Measurements from ENCODE around the gene CARD16.
"Not testable (repeated sequence)": the region's sequence is repeated elsewhere in the genome, so short reads cannot be mapped to it uniquely, and the experiment has no call there.

CARD16 gene

DNA sequence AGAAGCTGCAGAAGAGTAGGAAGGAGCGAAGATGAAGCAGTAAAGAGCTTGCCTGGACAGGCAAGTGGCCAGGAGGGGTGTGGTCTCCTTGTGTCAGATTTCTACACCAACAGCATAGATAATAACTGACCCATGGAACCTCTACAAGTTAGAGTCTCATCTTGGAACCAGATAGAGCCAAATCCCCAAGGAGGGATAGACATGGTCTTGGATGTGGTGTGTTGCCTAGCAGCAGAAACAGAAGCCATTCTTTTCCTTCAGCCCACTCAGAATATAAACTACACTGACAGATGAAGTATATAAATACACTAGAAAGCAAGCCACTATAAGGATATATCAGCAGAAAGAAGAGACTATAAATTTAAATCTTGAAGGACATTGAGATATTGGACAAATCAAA is 4.3 kb upstream of the CARD16 start:
- peak; percentile 15 for DNase-seq (ENCODE audit: low spot score)

DNA sequence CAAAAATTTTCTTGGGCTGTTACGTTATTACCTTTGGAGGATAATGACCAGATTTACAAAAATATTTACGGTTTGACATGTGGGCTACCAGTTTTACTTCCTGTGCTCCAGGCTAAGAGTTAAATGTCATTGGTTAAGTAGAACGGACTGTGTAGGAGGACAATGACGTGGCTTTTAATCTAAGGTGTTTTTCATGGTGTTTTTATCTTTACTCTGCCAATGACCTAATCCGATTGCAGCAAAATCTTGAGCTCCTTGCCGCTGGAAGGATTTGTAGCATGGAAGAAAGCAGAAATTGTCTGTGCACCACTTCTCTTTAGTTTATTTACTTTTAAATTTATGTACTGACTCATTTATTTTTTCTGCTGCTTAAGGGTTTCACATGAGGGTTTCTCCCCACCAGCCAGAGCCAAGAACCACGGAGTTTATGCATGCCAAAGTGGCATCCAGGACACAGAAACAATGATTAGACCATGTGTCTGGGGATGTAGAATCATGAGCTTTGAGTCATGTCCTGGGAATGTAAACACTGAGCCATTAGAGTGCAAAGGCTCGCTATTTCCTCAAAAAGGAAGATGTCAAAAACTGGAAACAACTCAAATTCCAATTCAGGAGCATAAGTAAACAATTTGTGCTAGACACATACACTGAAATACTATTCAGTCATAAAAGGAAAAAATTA is 1.9 kb upstream of the CARD16 start:
- peak; percentile 84 for DNase-seq (ENCODE audit: low spot score)

DNA sequence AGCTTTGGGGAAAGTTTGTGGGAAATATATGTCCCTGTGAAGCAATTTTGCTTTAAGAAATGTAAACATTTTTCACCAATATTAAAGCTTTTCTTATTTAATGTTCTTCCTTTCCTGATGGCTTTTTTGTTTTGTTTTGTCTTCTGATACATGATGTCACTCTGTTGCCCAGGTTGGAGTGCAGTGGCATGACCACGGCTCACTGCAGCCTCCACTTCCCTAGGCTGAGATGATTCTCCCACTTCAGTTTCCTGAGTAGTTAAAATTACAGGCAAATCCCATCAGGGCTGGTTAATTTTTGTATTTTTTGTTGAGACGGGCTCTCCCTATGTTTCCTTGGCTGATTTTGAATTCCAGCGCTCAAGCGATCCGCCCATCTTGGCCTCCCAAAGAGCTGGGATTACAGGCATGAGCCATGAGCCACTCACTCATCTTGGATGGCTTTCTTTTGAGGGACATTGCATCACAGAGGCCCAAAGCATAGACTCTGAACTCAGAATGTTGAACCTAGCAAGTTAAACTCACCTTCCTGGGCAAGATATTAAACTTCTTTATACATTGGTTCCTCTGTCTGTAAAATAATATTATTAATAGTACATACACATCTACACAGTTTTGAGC is 651 bp upstream of the CARD16 start:
- no peak for DNase-seq (ENCODE audit: low spot score)

DNA sequence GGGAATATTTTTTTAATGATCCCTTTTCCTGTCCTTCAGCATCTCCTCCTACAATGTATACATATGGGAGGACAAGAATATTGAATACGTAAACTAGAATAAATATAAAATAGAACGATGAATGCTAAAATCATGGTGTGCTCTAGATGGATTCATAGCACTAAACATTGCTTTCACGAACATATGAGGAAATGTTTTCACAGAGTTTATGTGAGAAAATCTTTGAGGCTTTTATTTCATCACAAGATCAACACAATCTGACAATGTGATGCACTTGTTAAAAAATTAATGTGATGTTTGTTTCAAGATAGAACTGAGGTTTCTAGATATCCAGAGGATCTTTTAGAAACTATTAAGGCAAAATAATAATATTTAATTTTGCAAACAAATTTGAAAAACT is 3.0 kb downstream of the CARD16 start:
- DNase-seq (ENCODE audit: low spot score): no peak

DNA sequence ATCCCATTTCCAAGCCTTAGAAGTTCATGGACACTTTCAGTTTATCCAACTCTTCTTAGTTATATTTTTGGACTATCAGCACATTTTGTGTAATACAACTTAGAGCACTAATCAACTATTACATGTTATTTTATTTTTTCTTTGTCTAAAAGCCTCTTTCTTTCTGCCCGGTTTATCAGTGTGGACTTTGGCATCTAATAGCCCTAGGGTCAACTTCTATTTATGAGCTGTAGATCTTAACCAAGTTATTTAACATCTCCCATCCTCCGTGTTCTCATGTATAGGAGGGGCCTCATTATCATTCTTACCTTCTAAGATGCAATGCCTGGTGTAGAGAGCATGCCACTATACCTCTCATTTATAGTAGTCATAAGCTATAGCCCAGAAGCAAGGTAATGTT is 4.4 kb downstream of the CARD16 start:
- DNase-seq (ENCODE audit: low spot score): no peak

DNA sequence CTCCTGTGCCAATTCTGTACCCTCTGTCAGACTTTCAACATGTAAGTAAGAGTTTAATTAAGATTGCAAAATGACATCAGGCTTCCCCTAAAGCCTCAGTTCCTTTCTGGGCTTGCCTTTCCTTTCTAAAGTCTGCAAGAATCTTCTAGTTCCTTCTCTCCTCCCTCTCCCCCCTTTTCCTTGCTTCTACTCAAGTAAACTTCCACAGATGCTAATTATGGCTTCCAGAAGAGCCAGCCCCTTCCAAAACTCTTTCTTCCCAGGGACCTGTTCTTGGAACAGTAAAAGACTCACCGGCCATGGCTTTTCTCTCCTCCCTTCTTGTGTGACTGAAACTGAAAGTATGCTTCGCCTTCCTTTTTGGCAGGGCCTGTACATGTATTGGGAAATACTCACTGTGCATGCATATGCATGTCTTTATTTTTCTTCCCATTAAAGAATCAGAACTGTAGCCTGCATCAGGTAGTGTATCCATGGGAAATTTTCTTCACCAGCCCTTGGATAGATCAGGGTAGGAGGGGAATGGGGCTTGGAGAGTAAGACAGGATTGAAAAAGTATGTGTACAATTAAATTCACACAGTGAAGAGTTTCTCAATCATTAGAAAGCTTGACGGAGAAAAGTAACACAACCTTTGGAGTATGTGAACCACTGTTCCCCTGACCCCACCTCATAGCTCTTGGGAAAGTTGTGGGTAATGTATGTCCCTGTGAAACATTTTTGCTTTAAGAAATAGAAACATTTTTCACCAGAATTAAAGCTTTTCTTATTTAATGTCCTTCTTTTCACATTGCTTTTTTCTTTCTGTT is 10.1 kb downstream of the CARD16 start, which contains the start of gene CASP1:
Gene CASP1, minus strand, starts transcription at position 332 of the 808 bp plus-strand sequence. Its CDS starts 31 bp downstream, at position 301.
- DNase-seq (ENCODE audit: low spot score): no peak

DNA sequence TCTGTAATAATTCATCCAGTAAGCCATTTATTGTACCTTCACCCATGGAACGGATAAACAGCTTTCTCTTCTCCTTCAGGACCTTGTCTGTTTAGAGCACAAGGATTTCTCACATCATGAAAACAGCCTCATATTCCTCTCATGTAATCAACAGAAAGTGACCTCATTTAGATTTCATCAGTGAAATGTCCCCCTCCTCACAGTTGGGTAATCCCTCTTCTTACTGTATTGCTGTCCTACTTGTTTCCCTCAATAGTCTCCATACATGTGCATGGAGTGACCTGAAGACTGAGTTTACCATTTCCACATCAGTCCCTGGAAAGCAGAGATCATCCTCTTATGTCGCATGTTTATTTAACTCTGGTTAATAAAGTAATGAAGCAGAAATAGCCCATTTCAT is 10.7 kb downstream of the CARD16 start:
- DNase-seq (ENCODE audit: low spot score): not testable (repeated sequence)

DNA sequence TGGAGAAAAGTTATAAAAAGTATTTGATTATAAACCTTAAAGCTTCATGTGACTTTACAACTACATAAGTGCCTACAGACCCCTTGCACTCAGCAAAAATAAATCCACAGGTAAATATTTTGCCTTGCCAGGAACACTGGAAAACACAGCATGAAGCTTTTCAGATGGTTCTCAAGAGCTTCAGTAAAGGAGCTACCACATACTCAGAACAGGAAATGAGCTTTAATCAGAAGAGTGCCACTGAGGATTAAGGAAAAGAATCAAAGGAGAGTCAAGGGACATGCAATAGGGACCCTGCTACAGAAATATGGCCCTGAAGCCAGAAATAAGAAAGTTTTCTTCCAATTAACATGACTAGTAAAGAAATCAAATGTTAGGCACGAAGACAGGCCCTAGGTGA is 11.4 kb downstream of the CARD16 start:
- no peak for DNase-seq (ENCODE audit: low spot score)

DNA sequence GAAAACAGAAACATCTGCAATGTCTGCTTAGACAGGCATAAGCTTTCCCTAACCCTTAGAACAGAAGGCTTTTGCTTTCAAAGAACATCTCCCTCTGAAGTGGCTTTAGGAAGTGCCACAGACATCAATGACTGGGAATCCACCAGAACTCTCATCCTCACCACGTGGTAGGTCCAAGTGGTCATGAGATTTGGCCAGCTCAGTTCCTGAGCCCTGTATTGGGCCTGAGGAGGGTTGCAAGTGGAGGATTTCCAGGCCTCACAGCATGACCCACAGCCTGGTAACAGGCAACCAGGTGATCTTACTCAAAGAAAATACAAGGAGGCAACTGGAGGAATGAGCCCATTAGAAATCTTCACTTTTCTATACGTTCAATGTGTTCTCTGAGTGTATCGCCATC is 11.8 kb downstream of the CARD16 start:
- no peak for DNase-seq (ENCODE audit: low spot score)

DNA sequence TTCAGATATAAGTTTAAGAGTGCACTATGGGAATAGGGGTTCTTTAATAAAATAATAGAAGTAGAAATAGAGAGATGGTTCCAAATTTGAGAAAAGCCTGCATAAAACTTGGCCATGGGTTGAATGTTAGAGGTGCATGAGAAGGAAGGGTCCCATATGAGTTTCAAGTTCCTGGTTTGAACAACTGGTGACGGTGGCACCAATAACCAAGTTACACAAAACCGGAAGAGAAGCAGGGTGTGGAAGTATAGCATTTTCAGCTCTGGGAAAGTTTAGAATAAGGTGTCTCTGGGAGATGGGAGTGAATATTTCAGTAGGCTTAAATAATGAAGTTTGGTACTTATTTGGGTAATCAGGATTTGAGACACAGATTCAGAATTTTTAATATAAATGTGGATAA is 12.6 kb downstream of the CARD16 start:
- DNase-seq (ENCODE audit: low spot score): no peak

DNA sequence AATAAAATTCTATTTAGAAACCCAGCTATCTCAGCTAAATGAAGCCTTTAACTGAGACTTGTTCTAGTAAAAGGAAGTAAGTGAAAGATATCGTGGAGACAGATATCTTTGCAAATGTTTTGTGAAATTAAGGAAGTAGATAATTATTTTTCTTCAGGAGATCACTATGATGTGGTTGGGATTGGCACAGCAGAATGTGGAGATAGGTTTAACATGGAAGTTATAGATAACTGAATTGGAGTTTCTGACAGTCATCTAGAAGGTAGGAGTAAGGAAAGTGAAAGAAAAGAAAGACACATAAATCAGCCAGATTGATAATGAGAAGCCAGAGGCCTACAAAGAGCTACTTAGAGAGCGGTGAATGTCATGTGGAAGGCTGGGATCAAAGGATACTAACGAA is 17.5 kb downstream of the CARD16 start:
- DNase-seq (ENCODE audit: low spot score): no peak

DNA sequence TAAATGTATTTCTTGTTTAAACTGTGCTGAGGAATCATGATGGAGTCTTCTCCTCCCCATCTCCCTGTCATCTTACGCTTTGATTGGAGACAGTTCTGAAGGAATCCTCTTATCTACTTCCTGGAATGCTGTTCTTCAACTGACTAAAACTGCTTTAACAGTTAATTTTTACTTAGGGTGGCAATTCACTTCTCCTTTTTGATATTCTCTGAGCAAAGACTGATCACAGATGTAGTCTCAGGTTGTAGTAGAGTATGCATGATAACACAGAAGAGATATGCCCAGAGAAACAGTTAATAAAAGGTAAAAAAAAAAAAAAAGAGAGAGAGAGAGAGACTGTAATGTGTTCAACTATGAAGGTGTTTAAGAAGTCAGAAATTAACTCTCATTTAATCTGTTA is 20.7 kb downstream of the CARD16 start:
- no peak for DNase-seq (ENCODE audit: low spot score)

DNA sequence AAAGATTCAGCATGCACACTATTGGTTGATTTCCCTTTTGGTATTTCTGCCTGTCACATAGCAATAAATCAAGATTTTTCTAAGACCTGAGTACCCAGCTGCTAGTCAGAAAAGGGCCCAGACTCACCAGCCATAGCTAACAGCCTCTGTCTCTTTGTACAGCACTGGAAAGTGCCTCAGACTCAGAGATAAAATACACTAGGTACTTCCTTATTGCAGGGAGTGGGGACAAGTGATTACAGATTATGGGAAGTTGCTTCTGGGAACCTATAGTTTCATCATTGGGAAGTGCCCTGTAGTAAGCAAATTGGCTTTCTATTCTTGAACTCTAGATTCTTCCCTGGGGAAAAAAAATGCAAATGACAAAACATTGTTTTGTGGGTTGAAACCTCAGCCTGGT is 22.1 kb downstream of the CARD16 start, which contains the start of gene CASP5:
Gene CASP5, minus strand, starts transcription at position 166 of the 400 bp plus-strand sequence. Its CDS starts 32 bp downstream, at position 134.
- no peak for DNase-seq (ENCODE audit: low spot score)

DNA sequence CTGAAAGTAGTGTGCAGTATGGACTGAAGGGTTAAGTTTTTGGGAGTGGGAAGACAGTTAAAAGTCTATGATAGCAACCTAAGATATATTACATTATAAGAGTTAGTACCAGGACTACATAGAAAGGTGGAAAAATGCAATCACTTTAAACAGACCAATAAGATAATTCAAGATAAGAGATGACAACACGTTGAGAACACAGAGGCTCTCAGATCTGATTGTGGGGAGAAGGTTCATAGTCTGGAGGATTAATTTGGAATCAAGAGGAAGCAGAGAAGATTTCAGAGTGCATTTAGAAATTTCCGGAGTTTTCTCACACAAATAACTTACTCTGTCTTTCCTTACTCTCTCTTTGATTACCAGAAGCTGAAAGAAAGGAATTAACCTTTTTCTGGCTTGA is 22.6 kb downstream of the CARD16 start:
- no peak for DNase-seq (ENCODE audit: low spot score)

DNA sequence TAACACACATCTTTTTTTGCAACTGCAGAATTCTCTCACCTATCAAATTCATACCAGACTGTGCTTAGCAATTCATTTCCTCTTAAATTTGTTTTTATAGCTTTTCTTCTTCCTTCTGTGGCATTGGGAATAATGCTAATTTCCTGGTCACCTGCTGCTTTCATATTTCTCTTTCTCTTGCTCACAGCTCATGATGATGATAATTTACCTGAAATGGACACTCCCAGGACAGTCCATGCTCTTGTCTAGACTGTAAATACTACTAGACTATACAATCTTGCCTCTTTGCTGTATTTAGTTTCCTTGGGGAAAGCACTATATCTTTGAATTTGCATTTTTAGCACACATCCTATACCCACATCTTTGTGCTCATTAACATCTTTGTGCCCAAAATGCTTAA is 37.7 kb downstream of the CARD16 start:
- no peak for DNase-seq (ENCODE audit: low spot score)

DNA sequence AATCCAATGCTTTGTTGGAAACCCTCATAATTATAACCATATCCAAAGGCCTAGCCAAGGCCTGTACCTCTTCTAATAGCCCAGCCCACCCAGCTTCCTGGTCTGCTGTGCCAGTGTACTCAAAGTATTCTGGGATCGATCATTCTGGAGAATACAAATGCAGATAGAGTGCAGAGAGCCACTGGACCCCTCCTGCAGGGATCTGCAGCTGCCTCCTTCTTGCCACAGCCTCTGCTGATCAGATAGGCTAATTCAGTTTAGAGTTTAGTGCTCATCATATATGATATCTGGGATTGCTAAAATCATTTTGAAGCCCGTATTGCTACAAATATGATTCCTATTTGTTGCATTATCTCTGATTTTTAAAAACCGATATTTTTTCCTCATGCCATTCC is 39.7 kb downstream of the CARD16 start:
- no peak for DNase-seq (ENCODE audit: low spot score)

DNA sequence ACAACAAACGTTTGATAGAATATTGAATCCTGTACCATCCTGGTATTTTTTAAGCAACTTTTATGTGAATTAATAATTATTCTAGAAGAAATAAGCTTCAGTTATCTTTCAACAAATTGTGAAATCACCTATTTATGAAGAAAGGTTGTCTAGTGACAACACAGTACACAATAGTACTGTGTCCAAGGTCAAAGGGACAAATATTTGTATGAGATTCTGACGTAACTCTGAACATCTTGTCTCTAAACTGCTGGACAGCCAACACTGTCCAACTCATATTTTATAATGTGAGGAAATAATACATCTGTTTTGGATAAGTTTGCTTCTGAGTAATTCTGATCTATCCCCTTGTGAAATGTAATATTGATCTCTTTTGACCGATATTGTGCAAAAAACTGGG is 41.1 kb downstream of the CARD16 start:
- DNase-seq (ENCODE audit: low spot score): no peak

DNA sequence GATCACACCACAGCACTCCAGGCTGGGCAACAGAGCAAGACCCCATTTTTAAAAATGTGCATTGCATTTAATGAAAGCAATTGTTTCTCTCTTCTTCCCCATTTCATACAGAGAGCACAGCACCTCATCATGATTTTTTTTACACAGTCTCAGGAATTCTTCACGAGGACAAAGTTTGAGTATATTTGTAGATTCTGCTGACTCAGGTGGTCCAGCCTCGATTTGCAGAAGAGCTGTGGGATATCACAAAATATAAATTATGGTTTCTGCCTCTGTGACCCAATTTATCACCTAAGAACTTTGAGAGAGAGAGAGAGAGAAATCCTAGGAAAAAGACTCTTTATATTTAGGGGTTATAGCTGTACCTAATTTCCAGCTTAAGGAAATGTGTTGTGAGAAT is 42.0 kb downstream of the CARD16 start:
- DNase-seq (ENCODE audit: low spot score): no peak

DNA sequence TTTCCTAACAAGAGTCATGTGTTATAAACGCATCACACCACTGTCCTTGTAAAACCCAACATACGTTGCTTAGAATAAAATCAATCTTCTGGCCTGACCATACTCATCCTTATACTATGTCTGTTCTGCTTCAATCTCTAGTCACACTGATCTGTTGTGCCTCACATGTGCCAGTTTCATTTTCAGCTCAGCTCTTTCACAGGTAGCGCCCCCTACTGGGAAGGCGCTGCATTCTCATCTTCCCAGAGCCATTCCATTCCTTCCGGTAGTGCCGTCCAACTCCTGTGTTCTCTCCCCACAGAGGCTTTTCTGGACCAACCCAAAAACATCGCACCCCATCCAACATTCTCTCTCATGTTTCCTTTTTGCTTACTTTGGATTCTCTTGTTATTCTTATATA is 44.3 kb downstream of the CARD16 start:
- DNase-seq (ENCODE audit: low spot score): no peak

DNA sequence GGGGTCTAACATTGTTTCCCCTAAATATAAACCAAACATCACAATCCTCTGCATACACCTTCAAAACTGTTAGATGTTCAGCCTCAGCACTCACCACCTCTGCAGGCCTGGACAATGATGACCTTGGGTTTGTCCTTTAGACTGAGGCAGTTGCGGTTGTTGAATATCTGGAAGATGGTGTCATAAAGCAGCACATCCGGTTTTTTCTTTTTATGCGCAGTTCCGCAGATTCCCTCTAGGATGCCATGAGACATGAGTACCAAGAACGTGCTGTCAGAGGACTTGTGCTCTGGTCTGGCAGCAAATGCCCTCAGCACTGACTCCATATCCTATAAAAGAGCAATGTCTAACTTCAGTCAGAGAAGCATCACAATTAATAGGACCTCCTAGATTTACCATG is 45.0 kb downstream of the CARD16 start:
- no peak for DNase-seq (ENCODE audit: low spot score)

DNA sequence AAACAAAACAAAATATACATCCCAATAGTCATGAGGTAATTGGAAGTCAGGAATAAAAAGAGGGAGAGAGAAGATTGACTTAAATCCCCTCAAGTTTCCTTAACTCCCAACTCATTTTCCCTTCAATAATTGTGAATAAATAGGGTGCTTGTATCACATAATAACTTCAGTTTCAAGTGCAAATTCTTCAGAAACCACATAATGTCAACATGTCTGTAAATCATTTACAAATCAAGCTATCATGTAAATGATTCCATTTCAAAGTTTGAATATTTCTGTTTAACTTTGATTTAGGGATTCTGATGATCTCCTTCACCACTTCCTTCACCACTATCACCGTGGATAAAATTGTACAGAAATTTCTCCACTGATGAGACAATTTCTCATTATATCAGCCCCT is 45.4 kb downstream of the CARD16 start:
- DNase-seq (ENCODE audit: low spot score): no peak

DNA sequence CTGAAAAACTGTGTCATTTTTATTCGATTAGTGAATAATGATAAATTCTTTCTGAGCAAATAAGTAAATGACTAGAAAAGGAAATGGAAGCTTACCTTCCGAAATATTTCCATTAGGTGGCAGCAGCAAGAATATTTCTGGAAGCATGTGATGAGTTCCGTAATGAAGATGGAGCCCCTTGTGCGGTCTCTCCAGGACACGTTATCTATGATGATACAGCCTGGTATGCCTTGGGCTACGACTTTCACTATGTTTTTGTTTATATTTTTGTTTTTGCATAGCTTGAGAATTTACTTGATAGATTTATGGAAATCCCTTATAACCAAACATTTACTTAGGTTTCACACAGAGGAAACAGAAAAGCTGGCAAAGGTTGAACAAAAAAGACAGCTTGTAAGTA is 47.8 kb downstream of the CARD16 start:
- DNase-seq (ENCODE audit: low spot score): no peak

DNA sequence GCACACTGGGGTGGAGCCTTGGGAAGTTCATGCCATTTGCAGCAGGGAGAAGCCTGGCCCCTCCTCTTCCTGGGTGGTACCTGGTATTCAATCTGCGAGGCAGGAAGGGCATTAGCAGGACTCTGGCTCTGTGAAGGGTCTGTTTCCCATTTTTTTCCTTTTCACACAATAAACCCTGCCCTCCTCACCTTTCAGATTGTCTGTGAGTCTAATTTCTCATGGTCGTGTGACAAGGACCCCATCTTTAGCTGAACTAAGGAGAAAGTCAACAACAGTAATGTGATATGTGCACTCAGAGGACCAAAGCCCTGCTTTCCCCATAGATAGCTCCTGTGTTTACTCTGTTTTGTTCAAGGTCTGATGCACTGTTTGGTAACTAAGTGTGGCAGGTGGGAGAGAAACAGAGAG is 50.1 kb downstream of the CARD16 start:
- no peak for DNase-seq (ENCODE audit: low spot score)
